ENCODE data around the gene OR52B6. TPM values are rescaled to one million over a fixed set of nuclear protein-coding genes. Genes with fewer than 3 reads are reported as not detected.
"Not testable (repeated sequence)": the region's sequence is repeated elsewhere in the genome, so short reads cannot be mapped to it uniquely, and the experiment has no call there.

The OR52B6 gene
- polyA plus RNA-seq, 10 donors: not detected

GRCh38 chr11:5593146-5593545, 12.5 kb downstream of the OR52B6 start:
- no peak for DNase-seq

- peak; percentile 31 to 74 (median 46) for DNase-seq
These were observed 16.0 kb downstream of the OR52B6 start, which contains the start of gene TRIM6 for GRCh38 chr11:5596607-5597201. Gene TRIM6 (plus strand): TSS chr11:5596637. CDS start chr11:5596898, 261 bp downstream.

DNA sequence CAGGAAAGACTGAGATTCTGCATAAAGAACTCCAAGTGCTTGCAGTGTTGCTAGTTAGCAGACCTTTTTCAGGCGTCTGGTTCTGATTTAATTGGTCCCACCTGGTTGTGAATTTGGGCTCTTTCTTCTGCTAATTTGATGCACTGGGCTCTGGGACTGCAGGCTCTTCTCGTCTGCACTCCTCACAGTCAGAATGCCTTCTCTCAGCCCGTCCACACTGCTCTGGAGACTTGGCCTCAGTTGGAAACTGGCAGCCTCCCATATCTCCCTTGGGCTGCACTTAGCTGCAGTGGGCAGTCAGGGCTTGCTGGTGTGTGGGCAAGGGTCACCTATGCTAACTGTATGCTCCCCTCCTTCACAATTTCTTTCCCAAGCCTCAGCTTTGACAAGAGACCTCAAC, 17.3 kb downstream of the OR52B6 start:
- DNase-seq: no peak

DNA sequence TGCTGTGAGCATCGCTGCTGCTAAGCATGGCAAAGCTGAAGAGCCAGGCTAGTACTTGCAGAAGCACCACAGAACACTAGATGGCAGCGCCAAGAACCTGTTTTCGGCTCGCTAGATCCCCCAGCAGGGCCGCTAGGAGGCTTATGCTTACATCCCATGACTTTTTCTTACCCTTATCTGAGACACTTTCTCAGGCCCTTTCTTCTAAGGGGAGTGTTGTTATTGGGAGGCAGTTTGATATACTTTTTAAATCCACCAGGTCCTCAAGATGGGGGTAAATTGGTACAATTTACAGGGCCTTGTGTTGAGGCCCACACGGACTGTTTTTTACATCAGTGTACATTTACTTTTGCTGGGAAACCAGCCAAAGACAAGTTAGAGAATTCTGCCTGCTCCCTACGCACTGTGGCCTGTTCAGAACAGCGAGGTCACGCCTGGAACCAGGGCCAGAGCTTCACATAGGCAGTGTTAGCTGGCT, 19.7 kb downstream of the OR52B6 start:
- DNase-seq: peak; percentile 46 to 80 (median 55)

GRCh38 chr11:5602791-5603190, 22.1 kb downstream of the OR52B6 start:
- DNase-seq: not testable (repeated sequence)

DNA sequence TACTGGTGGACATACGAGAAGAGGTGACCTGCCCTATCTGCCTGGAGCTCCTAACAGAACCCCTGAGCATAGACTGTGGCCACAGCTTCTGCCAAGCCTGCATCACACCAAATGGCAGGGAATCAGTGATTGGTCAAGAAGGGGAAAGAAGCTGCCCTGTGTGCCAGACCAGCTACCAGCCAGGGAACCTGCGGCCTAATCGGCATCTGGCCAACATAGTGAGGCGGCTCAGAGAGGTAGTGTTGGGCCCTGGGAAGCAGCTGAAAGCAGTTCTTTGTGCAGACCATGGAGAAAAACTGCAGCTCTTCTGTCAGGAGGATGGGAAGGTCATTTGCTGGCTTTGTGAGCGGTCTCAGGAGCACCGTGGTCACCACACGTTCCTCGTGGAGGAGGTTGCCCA, 22.6 kb downstream of the OR52B6 start:
- no peak for DNase-seq

GRCh38 chr11:5604896-5605295, 24.2 kb downstream of the OR52B6 start:
- no peak for DNase-seq

DNA sequence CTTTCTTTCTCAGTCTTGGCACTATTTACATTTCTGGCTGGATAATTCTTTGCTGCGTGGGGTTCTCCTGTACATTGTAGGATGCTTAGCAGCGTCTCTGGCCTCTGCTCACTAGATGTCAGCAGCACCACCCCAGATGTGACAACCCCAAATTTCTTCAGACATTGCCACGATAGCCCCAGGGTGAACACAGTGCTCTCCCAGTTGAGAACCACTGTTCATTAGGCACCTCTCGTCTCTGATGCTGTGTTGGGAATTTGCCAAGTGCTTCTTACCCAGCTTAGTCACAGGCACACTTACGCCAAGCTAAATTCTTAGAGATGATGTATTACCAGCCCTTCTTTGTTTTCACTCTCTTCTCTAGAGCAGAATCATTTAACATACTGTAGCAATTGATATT, 25.2 kb downstream of the OR52B6 start:
- peak in 1 of 3 donors; percentile 42 for DNase-seq

DNA sequence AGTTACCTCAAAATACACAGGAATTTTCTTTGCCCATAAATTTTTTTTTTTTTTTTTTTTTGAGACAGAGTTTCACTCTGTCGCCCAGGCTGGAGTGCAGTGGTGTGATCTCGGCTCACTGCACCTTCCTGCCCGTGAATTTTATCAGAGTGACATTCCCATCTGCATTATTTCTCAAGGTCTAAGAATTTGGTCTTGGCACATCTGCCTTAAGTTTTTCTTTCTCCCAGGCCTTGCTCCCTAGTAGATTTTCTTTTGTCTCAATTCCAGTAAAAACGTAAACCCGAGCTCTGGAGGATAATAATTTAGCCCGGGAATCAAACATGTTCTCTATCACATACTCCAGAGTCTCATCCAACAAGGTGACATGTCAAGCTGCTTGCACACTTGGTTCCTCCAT, 28.1 kb downstream of the OR52B6 start:
- no peak for DNase-seq

- DNase-seq: no peak
These were observed 29.8 kb downstream of the OR52B6 start for GRCh38 chr11:5610446-5610845.

DNA sequence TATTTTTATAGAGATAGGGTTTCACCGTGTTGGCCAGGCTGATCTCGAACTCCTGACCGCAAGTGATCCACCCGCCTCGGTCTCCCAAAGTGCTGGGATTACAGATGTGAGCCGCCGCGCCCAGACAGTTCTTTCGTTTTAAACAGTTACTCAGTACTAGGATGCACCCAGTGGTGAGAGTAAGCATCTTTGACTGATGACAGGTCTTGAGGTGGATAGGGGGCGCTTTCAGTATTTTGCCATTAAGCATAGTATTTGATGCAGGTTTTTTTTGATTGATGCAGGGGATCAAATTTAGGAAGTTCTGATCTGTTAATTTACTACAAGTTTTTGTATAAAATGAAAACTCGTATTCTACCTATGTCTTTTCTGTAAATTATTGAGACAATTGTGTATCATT, 30.9 kb downstream of the OR52B6 start:
- no peak for DNase-seq

GRCh38 chr11:5618807-5619206, 38.1 kb downstream of the OR52B6 start:
- peak in 1 of 3 donors; percentile 36 for DNase-seq

- no peak for DNase-seq
These were observed 40.2 kb downstream of the OR52B6 start for GRCh38 chr11:5620651-5621521.

- DNase-seq: no peak
These were observed 40.9 kb downstream of the OR52B6 start for GRCh38 chr11:5621580-5621979.

GRCh38 chr11:5622802-5623201, 42.1 kb downstream of the OR52B6 start:
- DNase-seq: no peak

DNA sequence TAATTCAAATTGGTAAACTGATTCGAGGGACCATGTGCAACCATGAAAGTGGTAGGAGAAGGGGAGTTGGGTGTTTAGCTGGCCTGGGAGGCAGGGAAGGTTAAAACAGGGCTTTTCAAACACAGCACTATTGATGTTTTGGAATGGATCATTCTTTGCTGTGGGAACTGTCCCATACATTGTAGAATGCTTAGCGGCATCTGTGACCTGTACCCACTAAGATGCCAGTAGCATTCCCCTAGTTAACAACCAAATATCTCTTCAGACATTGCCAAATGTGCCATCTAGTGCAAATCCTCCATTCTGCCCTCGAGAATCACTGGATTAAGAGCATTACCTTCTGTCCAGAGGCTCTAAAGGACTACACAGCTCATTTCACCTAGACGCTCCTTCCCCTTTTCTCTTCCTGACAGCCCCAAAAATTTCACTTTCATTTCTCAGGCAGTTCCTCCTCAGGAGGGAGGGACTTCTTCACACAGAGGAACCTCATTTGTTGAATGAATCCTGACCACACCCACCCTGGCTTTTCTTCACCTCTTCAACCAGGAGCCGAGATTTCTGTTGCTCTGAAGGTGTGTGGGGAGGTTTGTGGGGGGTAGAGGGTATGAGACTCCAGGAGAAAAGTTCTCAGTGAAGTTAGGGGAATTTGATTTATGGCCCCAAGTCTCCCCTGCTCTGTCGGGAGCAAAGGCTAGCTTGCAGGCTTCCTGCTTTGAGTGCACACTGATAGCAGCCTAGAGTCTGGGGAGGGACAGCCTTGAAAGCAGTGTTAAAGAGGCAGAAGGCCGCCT, 44.0 kb downstream of the OR52B6 start, which contains the start of gene TRIM34:
Gene TRIM34 (plus strand): TSS at position 513 of the 791 bp plus-strand sequence. CDS start 7,331 bp downstream, outside the sequence.
- DNase-seq: peak; percentile 71 to 92 (median 72)

- DNase-seq: no peak
These were observed 44.6 kb downstream of the OR52B6 start for GRCh38 chr11:5625281-5625680.

- no peak for DNase-seq
These were observed 45.5 kb downstream of the OR52B6 start for GRCh38 chr11:5626196-5626595.

GRCh38 chr11:5631417-5631816, 50.7 kb downstream of the OR52B6 start:
- no peak for DNase-seq

Data from muscle of back (tissue), 11 donors.